Spleen (tissue), 7 donors: Measurements from ENCODE around the gene RAD51D.

Source experiments
- POLR2A ChIP-seq, 3 donors: fragments of 450-650 bp; IDR thresholded peaks; one replicate each; pipeline ENCODE4 v1.5.1; 2017; ENCODE audit warnings: antibody characterized with exemption in 3 of 3, mild to moderate bottlenecking in 1 of 3
- TF ChIP-seq, protein P1 (sequence below), 11 experiments: fragments of 200-600 bp in 7 of 11; fragments of 450-650 bp in 4 of 11; sonication (generic) in 4 of 11; IDR thresholded peaks in 8 of 11; conservative IDR thresholded peaks in 3 of 11; 1 replicate in 7 of 11; 2 replicates in 4 of 11; pipeline versions ENCODE4 v1.4.0 to v1.8.0; 2016 to 2021; ENCODE audit warnings: antibody characterized with exemption in 11 of 11, inconsistent platforms in 4 of 11, mild to moderate bottlenecking in 1 of 11
- donor health status: DM: no; HTN: no; CAD: no; lungs with moderate emphysema.
- donor health status: DM: no; HTN: no; CAD: no.
- donor health status: DM: no; HTN: no; CAD: no.

DNA sequence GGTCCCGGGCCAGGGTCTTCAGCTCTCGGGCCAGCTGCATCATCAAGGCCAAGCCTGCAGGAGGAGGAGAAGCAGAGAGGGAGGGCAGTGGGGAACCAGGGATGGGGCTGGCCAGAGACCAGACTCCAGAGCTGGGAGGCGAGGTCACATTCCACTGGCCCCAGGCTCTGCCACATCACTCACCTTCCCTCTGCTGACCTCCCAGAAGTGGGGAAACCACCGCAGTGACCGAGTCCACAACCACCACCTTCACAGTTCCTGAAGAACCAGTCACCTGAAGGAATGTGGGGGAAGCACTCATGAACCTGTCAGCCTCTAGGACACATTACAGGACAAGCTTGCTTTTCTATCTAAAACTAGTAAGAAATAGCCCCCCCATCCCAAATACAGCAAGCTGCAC, 16.4 kb downstream of the RAD51D start:
- TF ChIP-seq, protein P1, sequence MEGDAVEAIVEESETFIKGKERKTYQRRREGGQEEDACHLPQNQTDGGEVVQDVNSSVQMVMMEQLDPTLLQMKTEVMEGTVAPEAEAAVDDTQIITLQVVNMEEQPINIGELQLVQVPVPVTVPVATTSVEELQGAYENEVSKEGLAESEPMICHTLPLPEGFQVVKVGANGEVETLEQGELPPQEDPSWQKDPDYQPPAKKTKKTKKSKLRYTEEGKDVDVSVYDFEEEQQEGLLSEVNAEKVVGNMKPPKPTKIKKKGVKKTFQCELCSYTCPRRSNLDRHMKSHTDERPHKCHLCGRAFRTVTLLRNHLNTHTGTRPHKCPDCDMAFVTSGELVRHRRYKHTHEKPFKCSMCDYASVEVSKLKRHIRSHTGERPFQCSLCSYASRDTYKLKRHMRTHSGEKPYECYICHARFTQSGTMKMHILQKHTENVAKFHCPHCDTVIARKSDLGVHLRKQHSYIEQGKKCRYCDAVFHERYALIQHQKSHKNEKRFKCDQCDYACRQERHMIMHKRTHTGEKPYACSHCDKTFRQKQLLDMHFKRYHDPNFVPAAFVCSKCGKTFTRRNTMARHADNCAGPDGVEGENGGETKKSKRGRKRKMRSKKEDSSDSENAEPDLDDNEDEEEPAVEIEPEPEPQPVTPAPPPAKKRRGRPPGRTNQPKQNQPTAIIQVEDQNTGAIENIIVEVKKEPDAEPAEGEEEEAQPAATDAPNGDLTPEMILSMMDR (IDR thresholded peaks at IDR 0.05 in 8 of 11, conservative IDR thresholded peaks at IDR 0.05 in 3 of 11), result no peak
- TF ChIP-seq POLR2A (IDR thresholded peaks at IDR 0.05), result no peak
